Right renal pelvis (tissue), 4 donors: ENCODE measurements around the gene PRM2. TPM values are rescaled to one million over a fixed set of nuclear protein-coding genes. Genes with fewer than 3 reads are reported as not detected.

Experiments
- DNase-seq, 4 donors: peaks; one replicate each; pipeline ENCODE4 v3.0.0-alpha.2; 2013; ENCODE audit warnings: low read depth in 4 of 4, low spot score in 3 of 4, missing footprints in 1 of 4
- polyA plus RNA-seq, 4 donors: library from polyadenylated mRNA; unstranded; fragments of 120-200 nt; gene quantifications; one replicate each; pipeline ENCODE4 v1.2.1, GENCODE V29; 2013; ENCODE audit not compliant: insufficient read length in 4 of 4

The PRM2 gene, protein sequence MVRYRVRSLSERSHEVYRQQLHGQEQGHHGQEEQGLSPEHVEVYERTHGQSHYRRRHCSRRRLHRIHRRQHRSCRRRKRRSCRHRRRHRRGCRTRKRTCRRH
- polyA plus RNA-seq = not detected

DNA sequence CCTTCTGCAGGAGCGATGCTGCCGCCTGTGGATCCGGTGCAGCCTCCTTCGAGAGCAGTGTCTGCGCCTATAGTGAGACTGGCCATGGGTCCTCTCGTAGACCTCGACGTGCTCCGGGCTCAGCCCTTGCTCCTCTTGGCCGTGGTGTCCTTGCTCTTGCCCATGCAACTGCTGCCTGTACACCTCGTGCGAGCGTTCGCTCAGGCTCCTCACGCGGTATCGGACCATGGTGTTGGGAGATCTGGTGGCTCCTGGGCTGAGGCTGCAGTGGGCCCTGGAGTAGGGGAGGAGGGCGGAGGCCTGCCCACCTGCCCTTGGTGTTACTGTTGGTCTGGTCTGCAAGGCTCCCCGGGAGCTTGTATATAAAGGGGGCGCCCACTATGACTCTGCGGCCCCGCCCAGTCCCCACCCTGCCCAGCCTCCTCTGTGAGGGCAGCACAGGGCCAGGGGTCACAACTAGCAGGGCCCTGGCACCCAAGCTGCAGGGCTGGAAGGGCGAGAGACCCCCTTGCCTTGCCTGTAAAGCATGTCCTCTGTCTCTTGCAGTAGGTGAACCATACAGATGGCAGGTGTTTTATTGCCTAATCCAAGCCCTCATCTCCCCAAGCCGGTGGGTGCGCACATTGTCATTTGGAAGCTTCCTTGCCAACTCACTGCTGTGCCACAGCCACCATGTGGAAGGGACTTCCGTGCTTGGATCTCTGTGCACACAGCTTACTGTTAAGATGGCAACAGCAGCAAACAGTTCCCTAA lies at the start of gene PRM2:
PRM2 (minus strand) TSS at position 338 of the 753 bp plus-strand sequence; CDS start at position 228, 110 bp downstream.
- DNase-seq = no peak

DNA sequence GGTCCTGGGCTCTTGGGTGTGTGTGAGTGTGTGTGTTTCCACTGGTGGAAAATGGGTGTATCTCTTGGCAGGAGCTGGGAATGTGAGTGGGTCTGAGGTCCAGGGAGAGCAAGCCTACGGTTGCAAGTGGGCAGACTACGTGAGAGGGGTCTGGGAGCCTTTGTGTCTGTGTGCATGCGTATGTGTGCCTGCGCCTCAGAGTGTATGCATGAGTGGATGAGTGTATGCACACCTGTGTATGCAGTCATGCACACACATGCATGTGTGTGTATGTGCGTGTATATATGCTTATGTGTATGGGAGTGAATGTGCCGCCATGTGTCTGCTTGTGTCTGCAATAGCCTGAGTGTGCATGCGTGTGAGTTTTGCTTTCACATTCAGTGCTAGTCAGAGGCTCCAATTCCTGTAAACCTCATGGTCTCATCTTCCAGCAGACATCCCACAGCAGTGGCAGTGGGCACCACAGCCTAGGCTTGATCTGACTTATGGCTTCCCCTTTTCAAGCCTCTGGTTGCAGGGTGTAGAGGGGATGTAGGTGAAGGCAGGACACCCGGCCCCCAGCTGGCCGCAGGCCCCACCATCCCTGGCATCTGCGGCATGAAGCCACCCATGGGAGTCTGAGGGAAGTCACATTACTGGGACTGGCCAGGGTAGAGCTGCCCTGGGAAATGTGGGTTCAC lies 49.3 kb upstream of the PRM2 start:
- no peak for DNase-seq

DNA sequence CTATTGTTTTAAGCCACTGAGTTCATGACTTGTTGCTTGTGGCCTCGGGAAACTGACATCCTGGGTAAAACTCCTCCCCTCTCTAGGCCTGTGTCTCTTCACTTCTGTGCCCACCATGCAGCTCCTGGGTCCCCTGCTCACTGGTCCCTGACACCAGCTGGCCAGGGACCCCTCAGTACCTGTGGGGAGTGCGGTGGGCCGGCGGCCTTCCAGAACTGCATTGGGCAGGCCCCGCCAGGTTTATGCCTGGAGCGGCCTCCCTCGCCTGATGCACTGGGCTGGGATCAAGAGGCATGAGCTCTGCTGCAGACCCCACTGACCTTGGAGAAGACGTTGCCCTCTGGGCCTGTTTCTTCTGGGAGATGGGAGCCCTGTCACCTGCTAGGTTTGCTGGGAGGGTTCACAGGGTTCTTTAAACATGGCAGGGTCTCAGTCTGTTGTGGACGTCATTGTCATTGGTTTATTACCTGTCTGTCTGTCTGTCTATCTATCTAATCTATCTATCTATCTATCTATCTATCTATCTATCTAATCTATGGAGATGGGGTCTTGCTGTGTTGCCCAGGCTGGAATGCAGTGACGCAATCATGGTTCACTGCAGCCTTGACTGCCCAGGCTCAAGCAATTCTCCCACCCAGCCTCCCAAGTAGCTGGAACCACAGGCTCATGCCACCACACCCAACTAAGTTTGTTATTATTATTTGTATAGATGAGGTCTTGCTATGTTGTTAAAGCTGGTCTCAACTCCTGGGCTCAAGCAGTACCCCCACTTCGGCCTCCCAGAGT lies 47.5 kb upstream of the PRM2 start:
- no peak for DNase-seq

DNA sequence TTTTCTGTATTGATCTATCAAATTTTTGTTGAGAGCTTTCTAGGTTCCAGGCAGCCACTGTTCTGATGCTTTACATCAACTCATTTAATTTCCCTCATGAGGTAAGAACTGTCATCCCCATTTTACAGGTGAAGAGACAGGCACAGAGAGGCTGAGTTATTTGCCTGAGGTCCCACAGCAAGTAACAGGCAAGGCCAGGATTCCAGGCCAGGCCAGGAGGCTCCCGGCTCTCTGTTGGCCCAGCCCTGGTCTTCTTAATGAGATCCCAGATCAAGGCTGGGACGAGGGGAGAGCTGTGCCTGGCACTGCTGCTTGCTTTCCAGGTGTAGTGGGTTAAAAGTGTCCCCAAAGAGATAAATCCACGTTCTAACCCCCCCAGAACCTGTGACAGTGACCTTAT lies 46.5 kb upstream of the PRM2 start:
- DNase-seq = no peak

DNA sequence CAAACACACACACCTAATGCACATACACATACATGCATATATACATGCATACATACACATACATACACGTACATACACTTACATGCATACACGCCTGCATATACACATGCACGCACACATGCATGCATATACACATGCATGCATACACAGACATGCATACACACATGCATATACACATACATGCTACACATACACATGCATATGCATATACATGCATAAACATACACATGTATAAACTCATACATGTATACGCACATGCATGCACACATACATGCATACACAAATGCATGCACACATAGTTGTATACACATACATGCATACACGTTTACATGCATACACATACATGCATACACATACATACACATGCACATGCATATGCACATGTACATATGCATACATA lies 45.4 kb upstream of the PRM2 start:
- no peak for DNase-seq

DNA sequence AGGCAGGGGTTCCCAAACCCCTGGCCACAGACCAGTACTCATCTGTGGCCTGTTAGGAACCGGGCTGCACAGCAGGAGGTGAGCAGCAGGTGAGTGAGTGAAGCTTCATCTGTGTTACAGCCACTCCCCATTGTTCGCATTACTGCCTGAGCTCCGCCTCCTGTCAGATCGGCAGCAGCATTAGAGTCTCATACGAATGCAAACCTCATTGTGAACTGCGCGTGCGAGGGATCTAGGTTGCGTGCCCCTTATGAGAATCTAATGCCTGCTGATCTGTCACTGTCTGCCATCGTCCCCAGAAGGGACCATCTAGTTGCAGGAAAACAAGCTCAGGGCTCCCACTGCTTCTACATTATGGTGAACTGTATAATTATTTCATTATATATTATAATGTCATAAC lies 43.9 kb upstream of the PRM2 start:
- no peak for DNase-seq

DNA sequence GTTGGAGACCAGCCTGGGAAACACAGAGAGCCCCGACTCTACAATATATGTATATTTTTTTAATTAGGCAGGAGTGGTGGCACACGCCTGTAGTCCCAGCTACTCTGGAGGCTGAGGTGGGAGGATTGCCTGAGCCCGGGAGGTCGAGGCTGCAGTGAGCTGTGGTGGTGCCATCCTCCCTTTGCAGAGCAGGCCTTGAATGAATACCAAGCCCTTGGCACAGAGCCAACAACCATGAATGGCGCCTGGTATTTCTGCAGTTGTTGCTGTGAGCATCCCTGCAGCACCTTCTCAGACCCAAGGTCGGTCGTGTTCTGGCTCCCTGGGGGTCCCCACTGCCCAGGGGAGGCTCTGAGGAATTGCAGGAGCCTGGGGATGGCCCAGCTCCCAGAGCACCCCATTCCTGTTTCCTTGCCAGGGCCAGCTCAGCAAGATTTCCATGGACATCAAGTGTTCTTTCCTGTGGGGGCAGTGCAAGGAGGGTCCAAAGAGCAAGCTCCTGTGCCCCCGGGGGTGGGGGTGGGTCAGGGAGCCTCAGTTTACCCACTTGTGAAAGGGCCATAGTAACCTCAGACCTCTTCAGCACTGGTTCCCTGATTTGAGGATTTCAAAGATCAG lies 43.4 kb upstream of the PRM2 start:
- DNase-seq = no peak

DNA sequence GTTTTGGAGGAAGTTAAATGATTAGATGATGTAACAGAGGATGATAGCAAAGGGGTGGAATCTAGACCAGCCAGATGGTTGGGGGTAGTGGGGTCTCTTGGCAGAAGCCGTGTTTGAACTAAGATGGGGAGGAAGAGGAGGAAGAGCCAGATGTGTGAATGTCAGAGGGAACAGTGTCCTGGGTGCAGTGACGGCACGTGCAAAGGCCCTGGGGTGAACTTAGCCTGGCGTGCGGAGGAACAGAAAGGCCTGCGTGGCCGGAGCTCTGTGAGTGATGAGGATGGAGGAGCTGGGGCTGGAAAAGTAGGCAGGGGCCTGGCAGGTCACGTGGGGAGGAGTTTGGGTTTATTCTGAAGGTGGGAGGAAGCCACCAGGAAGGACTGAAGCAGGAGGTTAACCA lies 42.5 kb upstream of the PRM2 start:
- no peak for DNase-seq

DNA sequence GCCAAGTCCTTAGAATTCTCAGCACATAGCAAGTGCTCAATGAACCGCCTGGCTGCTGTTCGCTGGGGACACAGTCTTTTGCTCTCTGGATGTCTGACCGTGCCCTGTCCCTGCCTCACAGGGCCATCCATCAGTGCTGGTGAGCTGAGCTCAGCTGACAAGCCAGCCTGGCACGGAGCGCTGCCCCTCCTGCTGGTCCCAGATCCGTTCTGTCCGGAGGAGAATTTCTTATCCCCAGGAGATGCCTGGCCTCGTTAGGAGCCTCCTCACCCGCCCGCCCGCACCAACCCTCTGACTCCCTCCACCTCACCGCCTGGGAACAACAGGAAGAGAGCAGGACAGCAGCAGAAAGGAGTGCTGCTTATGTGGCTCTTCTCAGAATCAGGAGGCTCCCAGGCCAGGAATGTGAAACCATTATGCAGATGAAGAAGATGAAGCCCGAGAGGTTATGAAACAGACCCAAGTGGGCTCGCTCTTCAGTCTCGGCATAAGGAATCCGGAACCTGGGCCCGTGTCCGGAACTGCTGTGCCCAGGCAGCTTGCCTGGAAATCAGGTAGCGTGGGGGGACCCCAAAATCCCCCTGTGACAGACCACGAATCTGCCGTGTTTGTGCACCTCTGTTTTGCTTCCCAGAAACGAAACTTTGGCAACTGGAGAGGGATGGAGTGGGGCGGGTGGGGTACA lies 40.2 kb upstream of the PRM2 start:
- DNase-seq = no peak

DNA sequence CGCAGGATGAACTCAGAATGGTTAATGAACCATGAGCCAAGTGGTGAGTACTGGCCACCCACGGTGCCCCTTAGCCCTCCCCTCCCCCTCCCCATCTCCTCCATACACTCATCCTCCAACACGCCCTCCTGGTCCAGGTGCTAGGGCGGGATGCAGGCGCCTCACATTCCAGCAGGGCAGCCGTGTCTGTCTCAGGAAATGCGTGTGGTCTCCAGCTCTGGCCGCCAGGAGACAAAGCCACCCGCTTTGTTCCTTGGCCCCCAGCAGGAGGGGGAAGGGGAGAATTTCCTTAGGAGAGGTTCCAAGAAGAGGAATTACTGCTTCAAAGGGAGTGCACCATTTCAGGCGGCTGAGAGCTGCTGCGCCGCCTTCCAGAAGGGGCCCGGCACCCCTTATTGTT lies 39.2 kb upstream of the PRM2 start:
- peak in 1 of 4 donors; percentile 73 for DNase-seq

DNA sequence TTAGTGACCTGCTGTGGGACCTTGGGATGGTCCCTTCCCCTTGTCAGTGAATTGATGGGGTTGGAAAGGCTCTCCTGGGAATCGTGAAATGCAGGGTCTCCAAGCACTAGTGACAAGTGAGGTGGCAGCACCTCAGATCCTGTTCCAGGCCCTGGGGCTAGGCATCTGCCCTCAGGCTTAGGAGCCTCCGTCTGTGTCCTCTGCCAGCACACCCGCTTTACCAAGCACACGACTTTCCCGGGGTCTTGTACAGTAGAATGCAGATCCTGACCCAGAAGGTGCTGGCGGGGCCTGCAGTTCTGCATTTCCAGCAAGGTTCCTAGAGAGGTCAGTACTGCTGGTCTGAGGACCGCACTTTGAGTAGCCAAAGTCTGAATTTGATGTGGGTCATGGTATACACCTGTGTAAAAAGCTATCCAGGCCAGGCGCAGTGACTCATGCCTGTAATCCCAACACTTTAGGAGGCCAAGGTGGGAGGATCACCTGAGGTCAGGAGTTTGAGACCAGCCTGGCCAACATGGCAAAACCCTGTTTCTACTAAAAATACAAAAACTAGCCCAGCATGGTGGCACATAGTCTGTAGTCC lies 38.1 kb upstream of the PRM2 start:
- DNase-seq = no peak

DNA sequence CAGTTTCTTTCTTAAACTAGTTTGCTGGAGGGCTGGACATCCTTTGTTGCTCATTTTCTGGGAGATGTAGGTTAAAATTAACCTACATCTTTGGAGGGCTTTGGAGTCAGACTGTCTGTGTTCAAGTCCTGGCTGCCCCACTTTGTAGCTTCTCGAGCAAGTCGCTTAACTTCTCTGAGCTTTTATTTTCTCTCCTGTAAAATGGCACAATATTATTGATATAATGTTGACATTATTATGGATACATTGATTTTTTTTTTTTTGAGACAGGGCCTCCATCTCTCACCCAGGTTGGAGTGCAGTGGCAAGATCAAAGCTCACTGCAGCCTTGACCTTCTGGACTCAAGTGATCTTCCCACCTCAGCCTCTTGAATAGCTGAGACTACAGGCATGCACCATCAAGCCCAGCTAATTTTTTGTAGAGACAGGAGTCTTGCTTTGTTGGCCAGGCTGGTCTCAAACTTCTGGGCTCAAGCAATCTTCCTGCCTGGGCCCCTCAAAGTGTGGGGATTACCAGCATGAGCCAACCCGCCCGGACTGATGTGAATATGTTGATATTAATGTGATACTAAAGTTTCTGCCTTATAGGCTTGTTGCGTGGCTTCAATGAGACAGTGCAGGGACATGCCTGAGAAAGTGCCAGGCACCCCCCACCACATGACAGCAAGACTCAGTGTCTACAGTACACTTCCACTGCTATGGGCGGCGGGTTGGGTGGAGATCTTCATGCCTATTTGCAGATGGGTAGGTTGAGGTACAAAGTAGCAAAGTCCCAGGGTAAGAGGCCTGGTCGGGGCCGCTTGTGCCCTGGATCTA lies 37.4 kb upstream of the PRM2 start:
- DNase-seq = no peak

DNA sequence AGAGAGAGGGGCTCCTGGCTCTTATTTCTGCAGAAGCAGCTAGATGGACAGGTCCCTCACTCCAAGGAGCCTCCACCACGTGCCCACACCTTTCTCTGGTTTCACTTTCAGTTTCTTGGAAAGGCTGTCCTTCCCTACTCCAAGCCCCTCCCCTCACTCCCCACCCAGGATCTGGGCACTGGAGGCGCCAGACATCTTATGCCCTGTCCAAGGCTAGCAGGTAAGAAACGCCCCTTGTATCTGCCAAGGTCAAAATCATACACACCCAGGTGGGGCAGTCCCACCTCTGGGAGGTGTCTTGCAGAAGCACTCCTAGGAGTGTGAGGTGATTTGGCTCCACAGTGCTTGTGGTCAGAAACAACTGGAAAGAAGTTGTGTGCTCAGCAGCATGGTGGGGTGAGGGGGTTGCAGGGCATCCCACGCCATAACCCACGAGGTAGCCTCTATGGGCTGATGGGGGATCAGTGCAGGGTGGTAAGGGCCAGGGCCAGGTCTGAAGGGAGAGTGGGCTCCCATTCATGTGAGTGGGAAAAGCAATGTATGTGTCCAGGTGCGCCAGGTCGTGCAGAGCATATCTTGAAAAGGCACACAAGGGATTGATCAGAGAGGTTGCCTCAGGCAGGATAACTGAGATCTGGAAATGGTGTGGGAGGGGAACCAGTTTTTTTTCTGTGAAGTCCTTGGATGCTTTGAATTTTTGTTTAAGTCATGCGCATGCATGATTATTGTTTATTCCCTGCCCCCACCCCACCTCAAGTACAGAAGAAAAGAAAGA lies 36.6 kb upstream of the PRM2 start:
- no peak for DNase-seq

DNA sequence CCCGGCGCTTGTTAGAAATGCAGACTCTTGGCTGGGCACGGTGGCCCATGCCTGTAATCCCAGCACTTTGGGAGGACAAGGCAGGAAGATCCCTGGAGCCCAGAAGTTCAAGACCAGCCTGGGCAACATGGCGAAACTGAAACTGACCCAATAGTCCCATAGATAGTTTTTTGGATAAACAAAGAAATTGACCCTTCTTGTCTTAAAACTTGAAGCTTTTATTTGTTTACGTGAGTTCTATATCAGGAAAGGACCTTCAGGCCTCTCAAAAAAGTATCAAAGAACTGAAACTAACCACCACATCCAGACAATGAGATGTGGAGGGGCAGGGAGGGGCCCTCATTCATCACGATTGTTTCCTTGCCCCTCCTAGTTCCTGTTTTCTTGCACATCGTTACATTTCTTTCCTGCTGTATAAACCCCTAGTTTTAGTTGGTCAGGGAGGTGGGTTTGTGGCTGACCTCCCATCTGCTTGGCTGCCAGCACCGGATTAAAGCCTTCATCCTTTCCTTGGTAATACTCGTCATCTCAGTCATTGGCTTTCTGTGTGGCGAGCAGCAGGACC lies 34.8 kb upstream of the PRM2 start:
- DNase-seq = no peak

DNA sequence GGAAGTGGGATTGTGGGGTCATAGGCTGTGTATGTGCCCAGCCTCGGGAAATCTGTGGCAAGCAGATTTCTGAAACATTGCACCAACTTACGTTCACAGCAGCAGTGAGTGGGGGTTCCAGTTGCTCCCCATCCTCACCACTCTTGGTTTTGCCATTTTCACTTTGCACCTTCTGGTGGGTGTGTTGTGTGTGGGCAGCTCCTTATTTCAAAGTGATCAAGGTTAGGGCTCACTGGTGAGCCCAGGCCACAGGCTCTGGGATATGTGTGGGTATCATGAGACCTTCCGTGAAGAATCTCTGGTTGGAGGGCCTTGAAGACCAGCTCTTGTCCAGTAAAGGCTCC lies 34.3 kb upstream of the PRM2 start:
- DNase-seq = no peak

DNA sequence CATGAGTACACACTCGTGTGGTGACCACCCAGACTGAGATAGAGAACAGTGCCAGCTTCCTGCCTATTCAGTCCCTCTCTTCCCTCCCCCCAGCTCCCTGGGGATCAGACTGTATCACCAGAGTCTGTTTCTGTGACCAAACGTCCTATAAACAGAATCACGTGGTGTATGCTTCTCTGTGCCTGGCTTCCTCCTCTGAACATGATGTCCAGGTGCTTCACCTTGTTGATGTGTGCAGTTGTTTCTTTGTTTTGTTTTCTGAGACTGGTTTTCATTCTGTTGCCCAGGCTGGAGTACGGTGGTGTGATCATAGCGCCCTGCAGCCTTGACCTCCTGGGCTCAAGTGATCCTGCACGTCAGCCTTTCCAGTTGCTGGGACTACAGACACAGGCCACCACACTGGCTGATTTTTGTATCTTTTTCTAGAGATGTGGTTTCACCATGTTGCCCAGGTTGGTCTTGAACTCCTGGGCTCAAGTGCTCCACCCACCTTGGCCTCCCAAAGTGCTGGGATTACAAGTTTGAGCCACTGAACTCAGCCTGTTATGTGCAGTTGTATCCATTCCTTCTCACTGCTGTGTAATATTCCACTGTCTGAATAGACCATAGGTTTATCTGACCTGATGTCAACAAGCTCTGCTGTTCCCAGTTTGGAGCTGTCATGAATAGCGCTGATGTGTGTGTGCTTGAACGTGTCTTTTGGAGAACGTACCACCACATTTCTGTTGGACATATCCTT lies 33.8 kb upstream of the PRM2 start:
- no peak for DNase-seq

DNA sequence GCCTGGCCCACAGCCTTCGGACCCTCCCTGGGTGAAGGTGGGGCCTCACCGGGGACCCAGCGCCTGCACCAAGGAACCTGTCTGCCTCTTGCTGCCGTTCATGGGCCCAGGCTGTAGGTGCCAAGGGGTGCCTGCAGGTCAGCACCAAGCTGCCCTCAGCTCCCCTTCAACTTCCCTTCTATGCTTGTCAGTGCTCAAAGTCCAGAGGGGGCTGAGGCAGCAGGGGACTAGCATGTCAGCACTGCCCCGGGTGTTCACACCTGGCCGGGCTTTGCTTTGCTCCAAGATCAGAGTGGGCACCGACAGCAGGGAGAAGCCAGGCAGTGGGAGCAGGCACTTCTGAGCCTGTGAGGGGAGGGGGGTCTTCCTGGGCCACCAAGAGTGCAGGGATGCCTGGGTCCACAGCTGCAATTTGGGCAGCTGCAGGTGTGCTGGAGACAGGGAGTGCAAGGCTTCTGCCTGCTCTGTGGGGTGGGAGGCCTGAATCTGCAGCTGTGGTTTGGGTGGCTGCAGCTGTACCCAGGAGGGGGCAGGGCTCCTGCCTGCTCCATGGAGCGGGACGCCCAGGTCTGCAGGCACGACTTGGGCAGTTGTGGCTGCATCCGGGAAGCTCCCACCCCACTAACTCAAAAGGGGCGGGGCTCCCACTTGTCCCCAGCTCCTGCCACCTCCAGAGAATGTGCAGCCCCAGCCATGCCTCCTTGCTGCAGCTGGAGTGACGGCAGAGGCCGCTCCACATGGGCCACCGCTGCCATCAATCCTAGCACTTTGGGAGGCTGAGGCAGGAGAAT lies 32.4 kb upstream of the PRM2 start:
- DNase-seq = no peak
